Mesothelial cell of epicardium (in vitro differentiated cells): ENCODE measurements around the gene LRRFIP2. TPM values are rescaled to one million over a fixed set of nuclear protein-coding genes. Genes with fewer than 3 reads are reported as not detected.
"Not testable (repeated sequence)": the region's sequence is repeated elsewhere in the genome, so short reads cannot be mapped to it uniquely, and the experiment has no call there.

Experiments
- DNase-seq, 2 experiments: peaks; one replicate each; pipeline ENCODE4 v3.0.0; 2021; ENCODE audit warnings: low spot score in 2 of 2; ENCODE audit not compliant: unreplicated experiment in 2 of 2
- H3K27ac Mint-ChIP-seq: 2 replicates; pipeline ENCODE4 v1.8.0; 2021; ENCODE audit warnings: mixed read lengths
- H3K27me3 Mint-ChIP-seq: 2 replicates; pipeline ENCODE4 v1.8.0; 2021; ENCODE audit warnings: low read depth, mixed read lengths
- H3K36me3 Mint-ChIP-seq: 2 replicates; pipeline ENCODE4 v1.8.0; 2021; ENCODE audit warnings: mixed read lengths
- H3K4me1 Mint-ChIP-seq: 2 replicates; pipeline ENCODE4 v1.8.0; 2021; ENCODE audit warnings: mixed read lengths
- H3K4me3 Mint-ChIP-seq: 2 replicates; pipeline ENCODE4 v1.8.0; 2021; ENCODE audit warnings: mild to moderate bottlenecking, moderate library complexity, mixed read lengths
- H3K9me3 Mint-ChIP-seq: 2 replicates; pipeline ENCODE4 v1.8.0; 2021; ENCODE audit warnings: mixed read lengths
- CTCF ChIP-seq: fragments of 200-600 bp; sonication (generic); IDR thresholded peaks from one replicate; pipeline ENCODE4 v1.5.0; 2021; ENCODE audit warnings: antibody characterized with exemption; ENCODE audit not compliant: unreplicated experiment
- total RNA-seq: library from RNA; stranded (reverse); gene quantifications from 3 replicates; pipeline ENCODE4 v1.2.1, GENCODE V29; 2021

The LRRFIP2 gene
- total RNA-seq, 1 donor from 2014 or later = 41.7 TPM

GRCh38 chr3:37064747-37065146 lies 109.6 kb downstream of the LRRFIP2 start:
- Mint-ChIP-seq H3K27ac (no peak overlapping the region), H3K4me3 (no peak overlapping the region), H3K27me3 (no peaks in the 10 kb centered on the region), H3K4me1 (no peaks in the 10 kb centered on the region), H3K36me3 (peaks cover 33% of the 10 kb centered on the region), H3K9me3 (no peaks in the 10 kb centered on the region)
- DNase-seq = no peak
- no peak for TF ChIP-seq CTCF

GRCh38 chr3:37058117-37058516 lies 116.3 kb downstream of the LRRFIP2 start:
- TF ChIP-seq CTCF = no peak
- Mint-ChIP-seq H3K4me1 (no peaks in the 10 kb centered on the region), H3K9me3 (no peaks in the 10 kb centered on the region), H3K4me3 (no peak overlapping the region), H3K36me3 (peaks cover 47% of the 10 kb centered on the region), H3K27me3 (no peaks in the 10 kb centered on the region), H3K27ac (no peak overlapping the region)
- DNase-seq = no peak

DNA sequence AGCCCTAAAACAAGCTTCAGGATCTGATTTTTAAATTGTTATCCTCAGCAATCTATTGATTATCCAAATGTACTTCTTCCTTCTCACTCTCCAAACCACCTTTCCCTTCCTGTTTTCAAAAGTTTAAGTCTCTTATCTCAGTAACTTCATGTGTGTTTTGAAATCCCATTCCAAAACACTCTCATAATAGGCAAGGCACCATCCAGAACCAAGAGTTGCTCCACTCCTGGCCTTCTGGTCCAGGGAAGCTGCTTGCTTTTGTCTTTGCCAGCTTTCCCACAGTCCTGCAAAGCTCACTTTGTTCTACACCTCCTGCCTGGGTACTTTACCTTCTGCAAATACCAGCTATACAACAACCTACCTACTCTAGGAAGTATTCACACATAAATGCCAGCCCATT lies 117.6 kb downstream of the LRRFIP2 start:
- TF ChIP-seq CTCF = no peak
- H3K27me3 Mint-ChIP-seq = no peaks in the 10 kb centered on the region
- no peaks in the 10 kb centered on the region for H3K9me3 Mint-ChIP-seq
- no peak overlapping the region for H3K4me3 Mint-ChIP-seq
- H3K36me3 Mint-ChIP-seq = peaks cover 42% of the 10 kb centered on the region
- no peak for DNase-seq
- H3K4me1 Mint-ChIP-seq = no peaks in the 10 kb centered on the region
- H3K27ac Mint-ChIP-seq = no peak overlapping the region

- DNase-seq, H3K27ac Mint-ChIP-seq, H3K9me3 Mint-ChIP-seq, H3K27me3 Mint-ChIP-seq, H3K4me1 Mint-ChIP-seq, H3K4me3 Mint-ChIP-seq: not testable (repeated sequence)
- peaks cover 42% of the 10 kb centered on the region for H3K36me3 Mint-ChIP-seq
Observed at GRCh38 chr3:37055077-37055476, 119.3 kb downstream of the LRRFIP2 start.

DNA sequence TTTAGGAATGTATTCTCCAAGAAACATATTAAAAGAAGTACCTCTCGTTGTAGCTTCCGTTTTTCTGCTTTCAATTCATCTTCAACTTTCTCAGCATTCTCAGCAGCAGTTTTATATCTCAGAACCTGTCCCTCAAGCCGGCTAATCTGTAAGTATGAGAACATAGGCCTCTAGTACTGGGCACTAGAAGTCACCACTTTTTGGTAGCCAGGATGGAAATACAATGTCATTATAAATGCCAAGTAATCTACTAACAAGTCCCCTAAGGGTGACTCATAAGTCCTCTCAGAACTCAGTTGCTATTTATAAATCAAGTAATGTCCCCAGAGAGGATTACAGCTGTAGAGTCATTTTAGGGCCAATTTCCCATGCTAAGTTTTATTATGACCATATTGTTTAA lies 120.0 kb downstream of the LRRFIP2 start:
- H3K36me3 Mint-ChIP-seq = peaks cover 45% of the 10 kb centered on the region
- no peaks in the 10 kb centered on the region for H3K4me1 Mint-ChIP-seq
- no peaks in the 10 kb centered on the region for H3K27me3 Mint-ChIP-seq
- no peak for TF ChIP-seq CTCF
- H3K9me3 Mint-ChIP-seq = no peaks in the 10 kb centered on the region
- H3K27ac Mint-ChIP-seq = peak overlapping the region; percentile 2
- DNase-seq = no peak
- no peak overlapping the region for H3K4me3 Mint-ChIP-seq

GRCh38 chr3:37053753-37054152 lies 120.6 kb downstream of the LRRFIP2 start:
- DNase-seq = no peak
- TF ChIP-seq CTCF = no peak
- H3K4me1 Mint-ChIP-seq = no peaks in the 10 kb centered on the region
- H3K27ac Mint-ChIP-seq = no peak overlapping the region
- no peaks in the 10 kb centered on the region for H3K27me3 Mint-ChIP-seq
- peaks cover 50% of the 10 kb centered on the region for H3K36me3 Mint-ChIP-seq
- no peaks in the 10 kb centered on the region for H3K9me3 Mint-ChIP-seq
- H3K4me3 Mint-ChIP-seq = no peak overlapping the region
